H9 (cell line): ENCODE data around the gene CPT2. TPM values are rescaled to one million over a fixed set of nuclear protein-coding genes. Genes with fewer than 3 reads are reported as not detected.

Experiments
- DNase-seq: peaks from one replicate; pipeline ENCODE4 v3.0.0-alpha.2; 2017
- H2AFZ ChIP-seq: one replicate; pipeline ENCODE4 v1.6.1; 2013; ENCODE audit warnings: mild to moderate bottlenecking, low read length, control low read depth, moderate library complexity
- H2AK5ac ChIP-seq: 2 replicates; pipeline ENCODE4 v1.6.1; 2013; ENCODE audit warnings: low read length, control low read depth, mixed read lengths; ENCODE audit not compliant: insufficient read length
- H2BK120ac ChIP-seq: one replicate; pipeline ENCODE4 v1.6.1; 2013; ENCODE audit warnings: low read depth, mild to moderate bottlenecking, low read length, control low read depth, inconsistent platforms; ENCODE audit not compliant: poor library complexity, severe bottlenecking
- H2BK12ac ChIP-seq: 2 replicates; pipeline ENCODE4 v1.6.1; 2013; ENCODE audit warnings: low read length, control low read depth, mixed read lengths, low read depth; ENCODE audit not compliant: insufficient read length
- H2BK15ac ChIP-seq: 2 replicates; pipeline ENCODE4 v1.6.1; 2013; ENCODE audit warnings: low read depth, low read length, control low read depth
- H2BK20ac ChIP-seq: one replicate; pipeline ENCODE4 v1.6.1; 2013; ENCODE audit warnings: low read depth, mild to moderate bottlenecking, low read length, control low read depth, inconsistent platforms; ENCODE audit not compliant: poor library complexity, severe bottlenecking
- H2BK5ac ChIP-seq: 2 replicates; pipeline ENCODE4 v1.6.1; 2013; ENCODE audit warnings: low read length, control low read depth, mixed read lengths; ENCODE audit not compliant: insufficient read length
- H3K14ac ChIP-seq: 2 replicates; pipeline ENCODE4 v1.6.1; 2013; ENCODE audit warnings: low read length, control low read depth; ENCODE audit not compliant: insufficient read depth
- H3K18ac ChIP-seq: 2 replicates; pipeline ENCODE4 v1.6.1; 2013; ENCODE audit warnings: low read depth, mild to moderate bottlenecking, mixed read lengths, low read length, control low read depth; ENCODE audit not compliant: insufficient read length
- H3K23ac ChIP-seq: 2 replicates; pipeline ENCODE4 v1.6.1; 2013; ENCODE audit warnings: low read length, control low read depth, mixed read lengths, low read depth; ENCODE audit not compliant: insufficient read length
- H3K23me2 ChIP-seq: 2 replicates; pipeline ENCODE4 v1.6.1; 2013; ENCODE audit warnings: low read depth, mild to moderate bottlenecking, mixed read lengths, low read length, control low read depth; ENCODE audit not compliant: insufficient read length, poor library complexity, severe bottlenecking
- H3K27ac ChIP-seq: 2 replicates; pipeline ENCODE4 v1.5.1; 2013; ENCODE audit warnings: low read length, control low read depth, mixed read lengths, low read depth; ENCODE audit not compliant: insufficient read length
- H3K27me3 ChIP-seq: 2 replicates; pipeline ENCODE4 v1.6.1; 2013; ENCODE audit warnings: low read length, control low read depth, inconsistent platforms; ENCODE audit not compliant: insufficient read depth
- H3K4ac ChIP-seq: 2 replicates; pipeline ENCODE4 v1.6.1; 2013; ENCODE audit warnings: low read depth, mild to moderate bottlenecking, control low read depth, inconsistent platforms, low read length, moderate library complexity
- H3K4me1 ChIP-seq: 2 replicates; pipeline ENCODE4 v1.6.1; 2013; ENCODE audit warnings: low read length, control low read depth, inconsistent platforms; ENCODE audit not compliant: insufficient read depth
- H3K4me2 ChIP-seq: 2 replicates; pipeline ENCODE4 v1.6.1; 2013; ENCODE audit warnings: low read length, control low read depth, mixed read lengths; ENCODE audit not compliant: insufficient read length, insufficient read depth
- H3K56ac ChIP-seq: 2 replicates; pipeline ENCODE4 v1.6.1; 2013; ENCODE audit warnings: low read depth, mild to moderate bottlenecking, mixed read lengths, low read length, control low read depth; ENCODE audit not compliant: insufficient read length
- H3K79me1 ChIP-seq: 2 replicates; pipeline ENCODE4 v1.6.1; 2013; ENCODE audit warnings: low read depth, mild to moderate bottlenecking, moderate library complexity, low read length, control low read depth, inconsistent platforms; ENCODE audit not compliant: insufficient read depth, poor library complexity, severe bottlenecking
- H3K79me2 ChIP-seq: 2 replicates; pipeline ENCODE4 v1.6.1; 2013; ENCODE audit warnings: low read length, control low read depth, inconsistent platforms; ENCODE audit not compliant: insufficient read depth
- H3K9ac ChIP-seq: 2 replicates; pipeline ENCODE4 v1.6.1; 2013; ENCODE audit warnings: low read length, control low read depth, mixed read lengths; ENCODE audit not compliant: insufficient read length; ENCODE audit errors: extremely low read depth
- H3K9me3 ChIP-seq: one replicate; pipeline ENCODE4 v1.6.1; 2013; ENCODE audit warnings: low read depth, low read length, inconsistent platforms; ENCODE audit not compliant: control insufficient read depth
- H3T11ph ChIP-seq: one replicate; pipeline ENCODE4 v1.6.1; 2013; ENCODE audit warnings: mild to moderate bottlenecking, low read length, control low read depth, inconsistent platforms
- H4K20me1 ChIP-seq: one replicate; pipeline ENCODE4 v1.6.1; 2013; ENCODE audit not compliant: control insufficient read depth, insufficient read length, insufficient read depth
- H4K5ac ChIP-seq: 2 replicates; pipeline ENCODE4 v1.6.1; 2013; ENCODE audit warnings: low read depth, mild to moderate bottlenecking, mixed read lengths, low read length, control low read depth; ENCODE audit not compliant: insufficient read length
- H4K8ac ChIP-seq: replicated peaks from 2 replicates; pipeline ENCODE4 v1.6.1; 2013; ENCODE audit warnings: low read length, control low read depth, mixed read lengths, low read depth; ENCODE audit not compliant: insufficient read length
- H4K91ac ChIP-seq: 2 replicates; pipeline ENCODE4 v1.6.1; 2013; ENCODE audit warnings: low read depth, mild to moderate bottlenecking, moderate library complexity, mixed read lengths, low read length, control low read depth; ENCODE audit not compliant: insufficient read length
- H3K27ac Mint-ChIP-seq, 3 experiments: 2 replicates in 2 of 3; 3 replicates in 1 of 3; pipeline ENCODE4 v1.8.0; 2020 to 2021; ENCODE audit warnings: mixed read lengths in 3 of 3, mild to moderate bottlenecking in 1 of 3, moderate library complexity in 1 of 3
- H3K27me3 Mint-ChIP-seq: 2 replicates; pipeline ENCODE4 v1.8.0; 2021; ENCODE audit warnings: low read depth, mild to moderate bottlenecking, moderate library complexity, mixed read lengths
- H3K36me3 Mint-ChIP-seq, 3 experiments: 2 replicates in 2 of 3; 3 replicates in 1 of 3; pipeline ENCODE4 v1.8.0; 2020 to 2021; ENCODE audit warnings: low read depth in 3 of 3, mixed read lengths in 3 of 3; ENCODE audit not compliant: insufficient read depth in 1 of 3
- H3K4me1 Mint-ChIP-seq, 2 experiments: 2 replicates each; pipeline ENCODE4 v1.8.0; 2020; ENCODE audit warnings: mixed read lengths in 2 of 2
- H3K4me3 Mint-ChIP-seq, 2 experiments: 2 replicates in 1 of 2; 3 replicates in 1 of 2; pipeline ENCODE4 v1.8.0; 2020 to 2021; ENCODE audit warnings: mild to moderate bottlenecking in 2 of 2, mixed read lengths in 2 of 2, moderate library complexity in 1 of 2
- H3K9me3 Mint-ChIP-seq, 2 experiments: 2 replicates in 1 of 2; 3 replicates in 1 of 2; pipeline ENCODE4 v1.8.0; 2020; ENCODE audit warnings: mild to moderate bottlenecking in 2 of 2, mixed read lengths in 2 of 2, moderate library complexity in 1 of 2
- CTCF ChIP-seq: fragments of 200-600 bp; sonication (generic); conservative IDR thresholded peaks from 3 replicates; pipeline ENCODE4 v1.8.0; 2021; ENCODE audit warnings: antibody characterized with exemption, mild to moderate bottlenecking
- WGBS: extraction: QIAGEN DNeasy Blood & Tissue Kit; methylation state at CpG from one replicate; pipeline ENCODE4 v1.1.7; 2013; ENCODE audit warnings: missing lambda C conversion rate, low lambda C conversion rate, mixed read lengths; ENCODE audit not compliant: insufficient read length; ENCODE audit errors: extremely low coverage; 5-methylcytosine and 5-hydroxymethylcytosine counted together
- total RNA-seq: library from RNA; stranded (reverse); gene quantifications from 2 replicates; pipeline ENCODE4 v1.2.1, GENCODE V29; 2021

Gene CPT2
- total RNA-seq, 1 experiment from 2014 or later, result 33.2 TPM

DNA sequence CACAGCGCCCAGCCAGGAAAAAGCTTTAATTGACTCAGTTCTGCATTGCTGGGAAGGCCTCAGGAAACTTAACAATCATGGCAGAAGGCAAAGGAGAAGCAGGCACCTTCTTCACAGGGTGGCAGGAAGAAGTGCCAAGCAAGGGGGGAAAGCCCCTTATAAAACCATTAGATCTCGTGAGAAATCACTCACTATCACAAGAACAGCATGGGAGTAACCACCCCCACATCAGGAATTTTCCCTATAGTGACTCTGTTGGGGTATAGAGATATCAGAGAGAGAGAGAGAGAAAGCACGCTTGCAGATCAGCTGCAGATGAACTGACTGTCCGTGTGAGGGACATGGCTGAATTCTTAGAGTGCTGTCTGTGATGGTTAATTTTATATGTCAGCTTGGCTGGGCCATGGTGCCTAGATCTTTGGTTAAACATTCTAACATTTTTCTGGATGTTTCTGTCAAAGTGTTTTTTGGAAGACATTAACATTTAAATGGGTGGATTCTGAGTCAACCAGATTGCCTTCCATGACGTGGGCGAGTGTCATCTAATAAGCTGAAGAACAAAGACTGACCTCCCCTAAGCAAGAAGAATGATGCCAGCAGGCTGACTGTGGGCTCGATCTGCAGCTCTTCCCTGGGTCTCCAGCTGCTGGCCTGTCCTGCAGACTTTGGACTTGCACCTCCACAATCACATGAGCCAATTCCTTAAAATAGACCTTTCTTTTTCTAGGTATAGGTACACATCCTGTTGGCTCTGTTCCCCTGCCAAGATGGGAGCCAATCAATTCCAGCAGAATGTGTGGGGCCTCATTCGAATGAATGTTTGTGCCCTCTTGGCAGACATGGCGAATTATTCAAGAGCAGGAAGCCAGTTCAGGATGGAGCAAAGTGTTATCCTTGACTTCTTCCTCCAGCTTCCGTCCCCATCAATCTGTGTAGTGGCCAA lies 21.4 kb upstream of the CPT2 start:
- H3K27me3 ChIP-seq, result no peaks in the 10 kb centered on the region
- peaks cover 5% of the 10 kb centered on the region; the same call in 1 of the 2 replicates for H3K4me1 ChIP-seq
- no peak overlapping the region for H4K5ac ChIP-seq
- H3K18ac ChIP-seq, result no peak overlapping the region
- no peaks in the 10 kb centered on the region for H3K79me1 ChIP-seq
- no peak overlapping the region for H2AFZ ChIP-seq
- Mint-ChIP-seq H3K9me3 (peaks cover 0 to 3% of the 10 kb centered on the region in 2 experiments; a peak in 1 of 5 replicates), H3K36me3 (no peaks in the 10 kb centered on the region), H3K27me3 (peaks cover 14% of the 10 kb centered on the region), H3K4me3 (no peak overlapping the region), H3K4me1 (peaks cover 35 to 43% of the 10 kb centered on the region in 2 experiments), H3K27ac (peak overlapping the region in 1 of 3 experiments; percentile 16; a peak in 1 of 7 replicates)
- no peak overlapping the region for H3K14ac ChIP-seq
- H2BK15ac ChIP-seq, result no peak overlapping the region
- no peak overlapping the region for H3K4ac ChIP-seq
- no peak overlapping the region for H3K27ac ChIP-seq
- H3K23ac ChIP-seq, result no peak overlapping the region
- DNase-seq, result no peak
- H3K9ac ChIP-seq, result no peak overlapping the region
- H3K4me2 ChIP-seq, result no peak overlapping the region
- no peak overlapping the region for H3K56ac ChIP-seq
- H3K9me3 ChIP-seq, result no peaks in the 10 kb centered on the region
- no peak overlapping the region for H4K91ac ChIP-seq
- H2AK5ac ChIP-seq, result no peak overlapping the region
- H3K79me2 ChIP-seq, result no peaks in the 10 kb centered on the region
- no peak overlapping the region for H2BK12ac ChIP-seq
- H2BK20ac ChIP-seq, result no peak overlapping the region
- no peaks in the 10 kb centered on the region for H3K23me2 ChIP-seq
- no peak overlapping the region for H3T11ph ChIP-seq
- H4K20me1 ChIP-seq, result no peaks in the 10 kb centered on the region
- H2BK120ac ChIP-seq, result no peak overlapping the region
- no peak for TF ChIP-seq CTCF
- no peak overlapping the region for H4K8ac ChIP-seq
- no CpG with 5 or more reads among the region's 10 CpGs for whole genome bisulfite sequencing
- H2BK5ac ChIP-seq, result no peak overlapping the region
